Esophagus muscularis mucosa (tissue), 2 donors: ENCODE measurements around the gene BMP2K.

ENCODE experiments used
- EP300 ChIP-seq: sonication (generic); formaldehyde crosslinking; IDR thresholded peaks from one replicate; pipeline ENCODE4 v1.6.1; 2017; ENCODE audit warnings: antibody characterized with exemption
- POLR2A ChIP-seq: fragments of 450-650 bp; IDR thresholded peaks from one replicate; pipeline ENCODE4 v1.6.1; 2017; ENCODE audit warnings: antibody characterized with exemption, moderate library complexity, mild to moderate bottlenecking, low read depth

GRCh38 chr4:78922207-78922606 is 146.1 kb downstream of the BMP2K start:
- TF ChIP-seq EP300 (no peak), POLR2A (no peak)
